Skeletal muscle tissue (tissue), 4 donors: ENCODE data around the gene CSPG4. TPM values are rescaled to one million over a fixed set of nuclear protein-coding genes. Genes with fewer than 3 reads are reported as not detected.
A peak's percentile ranks its signal among the peaks of the same experiment; 100 is the strongest.
"Not testable (repeated sequence)": the region's sequence is repeated elsewhere in the genome, so short reads cannot be mapped to it uniquely, and the experiment has no call there.

Source experiments
- H3K27ac ChIP-seq: one replicate; pipeline ENCODE4 v1.7.0; 2013; ENCODE audit warnings: mild to moderate bottlenecking, low read depth, low read length, inconsistent platforms
- H3K27me3 ChIP-seq, 3 donors: one replicate each; pipeline ENCODE4 v1.7.0; 2013; ENCODE audit warnings: low read length in 3 of 3; ENCODE audit not compliant: control insufficient read depth in 3 of 3, insufficient read depth in 3 of 3
- H3K36me3 ChIP-seq, 3 donors: one replicate each; pipeline ENCODE4 v1.7.0; 2013; ENCODE audit warnings: low read length in 3 of 3; ENCODE audit not compliant: control insufficient read depth in 3 of 3, insufficient read depth in 3 of 3
- H3K4me1 ChIP-seq, 3 donors: one replicate each; pipeline ENCODE4 v1.7.0; 2013; ENCODE audit warnings: low read length in 3 of 3, mild to moderate bottlenecking in 3 of 3; ENCODE audit not compliant: control insufficient read depth in 3 of 3, insufficient read depth in 3 of 3
- H3K4me3 ChIP-seq, 3 donors: one replicate each; pipeline ENCODE4 v1.7.0; 2013; ENCODE audit warnings: low read length in 3 of 3
- H3K9ac ChIP-seq, 3 donors: one replicate each; pipeline ENCODE4 v1.7.0; 2013; ENCODE audit warnings: low read length in 3 of 3, mild to moderate bottlenecking in 3 of 3, moderate library complexity in 2 of 3, low read depth in 1 of 3
- H3K9me3 ChIP-seq, 3 donors: one replicate each; pipeline ENCODE4 v1.7.0; 2013; ENCODE audit warnings: low read length in 3 of 3; ENCODE audit not compliant: control insufficient read depth in 3 of 3
- total RNA-seq: library from RNA; depleted of rRNA; stranded (reverse); fragments of >200 nt; gene quantifications from one replicate; pipeline ENCODE4 v1.2.3, GENCODE V29; 2014
- donor health status: Osteomylitis.

The CSPG4 gene
- total RNA-seq, 1 donor from 2014 or later, result 71.5 TPM

- H3K36me3 ChIP-seq, H3K9me3 ChIP-seq, H3K27me3 ChIP-seq, H3K4me3 ChIP-seq: not testable (repeated sequence)
- H3K9ac ChIP-seq, result peak overlapping the region in 2 of 3 donors; percentile 57 to 62
- H3K4me1 ChIP-seq, result peaks cover 25 to 67% (median 46%) of the 10 kb centered on the region in 3 donors
- H3K27ac ChIP-seq, result peak overlapping the region; percentile 83
These were observed 9.0 kb downstream of the CSPG4 start for GRCh38 chr15:75703440-75704262.

GRCh38 chr15:75702436-75702835 lies 10.2 kb downstream of the CSPG4 start:
- H3K4me1 ChIP-seq, result peaks cover 25 to 68% (median 46%) of the 10 kb centered on the region in 3 donors
- no peaks in the 10 kb centered on the region for H3K27me3 ChIP-seq
- no peak overlapping the region for H3K4me3 ChIP-seq
- peak overlapping the region in 1 of 3 donors; percentile 25 for H3K9ac ChIP-seq
- H3K27ac ChIP-seq, result peak overlapping the region; percentile 48
- no peaks in the 10 kb centered on the region for H3K9me3 ChIP-seq
- H3K36me3 ChIP-seq, result no peaks in the 10 kb centered on the region

DNA sequence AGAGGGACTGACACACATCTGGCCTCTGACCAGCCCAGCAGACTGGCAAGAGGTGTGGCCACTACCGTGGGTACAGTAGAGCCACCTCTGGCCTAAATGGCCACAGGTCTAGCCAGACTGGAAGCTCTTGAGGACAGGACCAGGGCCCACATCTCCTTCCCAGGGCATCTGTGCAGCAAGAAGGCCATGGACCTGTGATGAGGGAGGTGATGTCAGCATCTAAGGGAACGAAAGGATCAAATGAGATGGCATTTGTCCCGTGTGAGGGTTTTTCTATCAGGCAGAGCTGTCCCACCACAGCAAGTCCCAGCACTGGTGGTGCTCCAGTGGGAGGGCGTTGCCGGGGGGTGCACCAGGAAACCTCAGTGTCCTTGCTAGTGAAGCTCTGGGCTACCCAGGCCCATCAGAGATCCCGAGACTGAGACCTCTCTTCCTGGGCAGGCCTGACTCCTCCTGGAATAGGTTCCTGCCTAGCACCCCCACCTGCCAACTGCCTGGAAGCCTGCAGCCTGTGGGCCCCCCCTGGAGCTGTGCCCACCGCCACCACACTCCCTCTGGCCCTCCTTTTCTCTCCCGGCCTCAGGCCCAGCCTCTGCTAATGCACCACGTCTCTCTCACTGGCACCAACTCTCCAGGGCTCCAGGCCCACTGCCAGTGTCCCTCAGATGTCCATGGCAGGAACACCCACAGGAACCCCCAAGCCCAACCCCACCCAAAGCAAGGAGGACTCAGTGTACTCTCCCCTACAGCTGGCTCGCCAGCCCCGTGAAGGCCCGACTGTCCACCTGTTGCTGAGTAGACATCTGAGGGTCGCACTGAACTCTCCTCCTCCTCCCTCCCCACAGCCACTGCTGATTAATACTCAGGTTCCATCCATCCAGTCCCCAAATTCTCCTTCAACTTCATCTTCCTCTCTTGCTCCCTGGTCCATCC lies 11.3 kb downstream of the CSPG4 start:
- H3K36me3 ChIP-seq, result not testable (repeated sequence)
- peaks cover 24 to 70% (median 44%) of the 10 kb centered on the region in 3 donors for H3K4me1 ChIP-seq
- peak overlapping the region in 2 of 3 donors; percentile 32 to 40 for H3K9ac ChIP-seq

GRCh38 chr15:75699961-75700874 lies 12.4 kb downstream of the CSPG4 start:
- not testable (repeated sequence) for H3K4me3 ChIP-seq, H3K36me3 ChIP-seq, H3K27me3 ChIP-seq, H3K9me3 ChIP-seq, H3K27ac ChIP-seq
- Histone ChIP-seq H3K9ac (peak overlapping the region in 1 of 3 donors; percentile 32), H3K4me1 (peaks cover 26 to 66% (median 43%) of the 10 kb centered on the region in 3 donors)

More for the DNA sequence above, 11.3 kb downstream of the CSPG4 start:
- H3K27ac ChIP-seq, H3K27me3 ChIP-seq, H3K9me3 ChIP-seq, H3K4me3 ChIP-seq: not testable (repeated sequence)

- H3K9me3 ChIP-seq, H3K4me3 ChIP-seq, H3K36me3 ChIP-seq, H3K27me3 ChIP-seq: not testable (repeated sequence)
- peak overlapping the region in 1 of 3 donors; percentile 23 for H3K9ac ChIP-seq
- peak overlapping the region; percentile 5 for H3K27ac ChIP-seq
- H3K4me1 ChIP-seq, result peaks cover 31 to 66% (median 47%) of the 10 kb centered on the region in 3 donors
These were observed 13.1 kb downstream of the CSPG4 start for GRCh38 chr15:75699517-75699916.

GRCh38 chr15:75697974-75698747 lies 14.5 kb downstream of the CSPG4 start:
- H3K27ac ChIP-seq, H3K9ac ChIP-seq, H3K36me3 ChIP-seq, H3K9me3 ChIP-seq, H3K4me3 ChIP-seq, H3K27me3 ChIP-seq: not testable (repeated sequence)
- peaks cover 44 to 69% (median 53%) of the 10 kb centered on the region in 3 donors for H3K4me1 ChIP-seq

DNA sequence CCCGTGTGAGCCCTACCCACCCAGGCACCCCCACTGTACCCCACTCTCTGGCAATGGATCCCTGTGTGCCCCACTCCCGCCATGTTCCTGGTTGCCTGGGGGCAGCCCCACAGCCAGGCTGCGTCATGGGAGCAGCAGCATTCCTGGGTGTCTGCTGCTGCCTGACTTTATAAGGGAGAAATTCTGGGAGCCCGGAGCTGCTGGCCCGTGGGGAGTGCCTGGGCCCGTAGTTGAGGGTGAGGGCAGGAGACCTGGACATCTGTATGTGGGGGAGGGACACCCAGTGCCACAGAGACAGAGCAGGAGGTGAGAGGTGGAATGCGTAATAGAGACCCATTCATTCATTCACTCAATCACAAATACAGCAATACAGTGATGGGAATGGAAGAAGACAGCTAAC lies 15.1 kb downstream of the CSPG4 start:
- H3K9ac ChIP-seq, result peak overlapping the region in 1 of 3 donors; percentile 32
- H3K4me1 ChIP-seq, result peaks cover 44 to 68% (median 53%) of the 10 kb centered on the region in 3 donors
- no peak overlapping the region for H3K27ac ChIP-seq
- no peak overlapping the region for H3K4me3 ChIP-seq
- no peaks in the 10 kb centered on the region for H3K9me3 ChIP-seq
- no peaks in the 10 kb centered on the region for H3K36me3 ChIP-seq
- H3K27me3 ChIP-seq, result no peaks in the 10 kb centered on the region

DNA sequence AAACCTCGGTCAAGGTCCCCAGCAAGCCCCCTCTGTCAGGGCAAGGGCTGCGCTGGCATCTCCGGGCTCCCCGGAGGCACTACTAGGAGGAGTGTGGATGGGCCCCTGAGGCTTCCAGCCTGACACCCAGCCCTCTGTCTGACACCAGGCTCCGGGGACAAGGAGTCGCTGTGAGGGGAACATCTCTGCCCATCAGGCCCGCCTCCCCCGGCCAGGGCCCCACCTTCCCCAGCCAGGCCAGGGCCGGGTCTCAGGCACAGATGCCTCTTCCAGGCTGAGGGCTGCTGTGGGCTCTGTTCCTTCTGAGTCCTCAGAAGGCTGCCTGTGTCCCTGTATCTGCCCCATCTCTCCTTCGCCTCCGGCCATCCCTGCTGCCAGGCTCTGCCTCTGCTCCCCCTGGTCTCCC lies 15.8 kb downstream of the CSPG4 start:
- Histone ChIP-seq H3K4me3 (no peak overlapping the region), H3K9me3 (no peaks in the 10 kb centered on the region), H3K27me3 (no peaks in the 10 kb centered on the region), H3K27ac (peak overlapping the region; percentile 47), H3K36me3 (no peaks in the 10 kb centered on the region), H3K4me1 (peaks cover 40 to 62% (median 46%) of the 10 kb centered on the region in 3 donors), H3K9ac (peak overlapping the region in 1 of 3 donors; percentile 45)

DNA sequence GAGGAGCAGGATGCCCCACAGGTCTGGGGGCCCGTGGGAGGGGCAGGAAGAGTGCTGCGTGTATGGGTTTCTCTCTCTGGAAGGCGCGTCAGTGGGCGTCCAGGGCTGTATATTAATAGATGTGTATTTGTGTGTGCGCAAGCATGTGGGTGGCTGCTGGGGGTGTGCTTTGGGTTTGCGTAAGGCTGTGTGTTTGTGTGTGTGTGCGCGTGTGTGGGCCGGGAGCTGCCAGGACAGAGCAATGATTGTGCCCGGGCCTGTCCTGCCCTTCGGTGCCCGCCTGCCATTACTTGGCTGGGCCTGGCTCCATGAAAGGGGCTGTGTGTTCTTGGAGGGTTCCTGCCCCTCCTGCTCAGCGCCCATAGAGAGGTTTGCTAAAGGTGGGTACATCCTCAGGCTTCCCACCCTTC lies 16.3 kb downstream of the CSPG4 start:
- H3K27me3 ChIP-seq, result no peaks in the 10 kb centered on the region
- peak overlapping the region in 1 of 3 donors; percentile 16 for H3K9ac ChIP-seq
- no peaks in the 10 kb centered on the region for H3K9me3 ChIP-seq
- H3K4me1 ChIP-seq, result peaks cover 36 to 56% (median 46%) of the 10 kb centered on the region in 3 donors
- no peak overlapping the region for H3K4me3 ChIP-seq
- no peaks in the 10 kb centered on the region for H3K36me3 ChIP-seq
- peak overlapping the region; percentile 47 for H3K27ac ChIP-seq
